Keratinocyte (primary cell): ENCODE results near the gene PUS1.

ENCODE experiments used
- CTCF ChIP-seq, 3 experiments: IDR thresholded peaks in 1 of 3; conservative IDR thresholded peaks in 1 of 3; optimal IDR thresholded peaks in 1 of 3; 2 replicates in 2 of 3; 3 replicates in 1 of 3; pipeline versions ENCODE3 to v1.5.1; 2011; ENCODE audit warnings: low read length in 3 of 3, mild to moderate bottlenecking in 3 of 3, moderate library complexity in 2 of 3, control low read depth in 1 of 3, inconsistent platforms in 1 of 3; ENCODE audit not compliant: insufficient read depth in 2 of 3; ENCODE audit errors: extremely low read depth in 1 of 3
- EZH2 ChIP-seq: IDR thresholded peaks from one replicate; pipeline ENCODE4 v1.6.1; 2012; ENCODE audit warnings: inconsistent platforms, mild to moderate bottlenecking, low read length, moderate library complexity

GRCh38 chr12:131918311-131919050, 10.6 kb upstream of the PUS1 start:
- no peak for TF ChIP-seq CTCF (optimal IDR thresholded peaks at IDR 0.05 in 1 of 3, IDR thresholded peaks at IDR 0.05 in 1 of 3, conservative IDR thresholded peaks at IDR 0.05 in 1 of 3; ENCODE audit: extremely low read depth in 1 of 3, insufficient read depth in 2 of 3, low read length in 3 of 3)
- no peak for TF ChIP-seq EZH2
